Tibial nerve (tissue), 4 donors: Measurements from ENCODE around the gene SREBF2. TPM values are rescaled to one million over a fixed set of nuclear protein-coding genes. Genes with fewer than 3 reads are reported as not detected.

Experiments used
- DNase-seq, 2 donors: peaks; one replicate each; pipeline ENCODE4 v3.0.0-alpha.2; 2019; ENCODE audit warnings: low spot score in 2 of 2
- H3K27ac ChIP-seq, 4 donors: fragments of 200-600 bp; sonication (generic) in 3 of 4; one replicate each; pipeline ENCODE4 v1.5.1; 2017 to 2019; ENCODE audit warnings: mild to moderate bottlenecking in 1 of 4
- H3K27me3 ChIP-seq, 2 donors: fragments of 200-600 bp; sonication (generic) in 1 of 2; one replicate each; pipeline versions ENCODE4 v1.5.1 to v1.6.0; 2017 to 2019
- H3K36me3 ChIP-seq, 3 donors: fragments of 200-600 bp; sonication (generic); one replicate each; pipeline ENCODE4 v1.5.1; 2018 to 2019
- H3K4me1 ChIP-seq, 4 donors: fragments of 200-600 bp; sonication (generic) in 3 of 4; one replicate each; pipeline ENCODE4 v1.5.1; 2017 to 2019
- H3K4me3 ChIP-seq, 4 donors: fragments of 200-600 bp; sonication (generic) in 3 of 4; one replicate each; pipeline ENCODE4 v1.5.1; 2017 to 2019; ENCODE audit warnings: mild to moderate bottlenecking in 1 of 4, moderate library complexity in 1 of 4
- H3K9me3 ChIP-seq, 4 donors: fragments of 200-600 bp; sonication (generic) in 3 of 4; one replicate each; pipeline ENCODE4 v1.5.1; 2017 to 2019
- CTCF ChIP-seq, 5 experiments: fragments of 200-600 bp in 3 of 5; fragments of 450-650 bp in 2 of 5; sonication (generic) in 3 of 5; IDR thresholded peaks; one replicate each; pipeline ENCODE4 v1.5.1; 2016 to 2019; ENCODE audit warnings: antibody characterized with exemption in 5 of 5, mild to moderate bottlenecking in 3 of 5, moderate library complexity in 2 of 5
- EP300 ChIP-seq, 2 donors: sonication (generic); formaldehyde crosslinking; IDR thresholded peaks; one replicate each; pipeline ENCODE4 v1.6.1; 2017; ENCODE audit warnings: antibody characterized with exemption in 2 of 2, mild to moderate bottlenecking in 1 of 2
- POLR2A ChIP-seq, 2 donors: fragments of 450-650 bp; IDR thresholded peaks; one replicate each; pipeline ENCODE4 v1.6.1; 2017; ENCODE audit warnings: antibody characterized with exemption in 2 of 2, mild to moderate bottlenecking in 2 of 2, moderate library complexity in 2 of 2
- WGBS, 2 donors: methylation state at CpG; one replicate each; pipeline ENCODE4 v1.1.5; 2018; 5-methylcytosine and 5-hydroxymethylcytosine counted together
- total RNA-seq, 4 donors: library from RNA; depleted of rRNA; stranded (reverse); fragments of >200 nt; gene quantifications; one replicate each; pipeline ENCODE4 v1.1.0, GENCODE V29; 2016

Gene SREBF2
- total RNA-seq, 4 donors from 2014 or later, result 73.5 to 157 (median 129) TPM

GRCh38 chr22:41922940-41923594 is 90.2 kb downstream of the SREBF2 start:
- no peak overlapping the region for H3K4me3 ChIP-seq
- TF ChIP-seq POLR2A (IDR thresholded peaks at IDR 0.05), result no peak
- no peak overlapping the region for H3K27ac ChIP-seq
- no peaks in the 10 kb centered on the region for H3K36me3 ChIP-seq
- peaks cover 2 to 42% of the 10 kb centered on the region in 2 donors for H3K27me3 ChIP-seq
- no peaks in the 10 kb centered on the region for H3K9me3 ChIP-seq
- 91 to 93% methylated on average over 4 of the region's 4 CpGs for WGBS, 2 donors
- no peak for DNase-seq
- H3K4me1 ChIP-seq, result peaks cover 0 to 40% (median 22%) of the 10 kb centered on the region in 4 donors

DNA sequence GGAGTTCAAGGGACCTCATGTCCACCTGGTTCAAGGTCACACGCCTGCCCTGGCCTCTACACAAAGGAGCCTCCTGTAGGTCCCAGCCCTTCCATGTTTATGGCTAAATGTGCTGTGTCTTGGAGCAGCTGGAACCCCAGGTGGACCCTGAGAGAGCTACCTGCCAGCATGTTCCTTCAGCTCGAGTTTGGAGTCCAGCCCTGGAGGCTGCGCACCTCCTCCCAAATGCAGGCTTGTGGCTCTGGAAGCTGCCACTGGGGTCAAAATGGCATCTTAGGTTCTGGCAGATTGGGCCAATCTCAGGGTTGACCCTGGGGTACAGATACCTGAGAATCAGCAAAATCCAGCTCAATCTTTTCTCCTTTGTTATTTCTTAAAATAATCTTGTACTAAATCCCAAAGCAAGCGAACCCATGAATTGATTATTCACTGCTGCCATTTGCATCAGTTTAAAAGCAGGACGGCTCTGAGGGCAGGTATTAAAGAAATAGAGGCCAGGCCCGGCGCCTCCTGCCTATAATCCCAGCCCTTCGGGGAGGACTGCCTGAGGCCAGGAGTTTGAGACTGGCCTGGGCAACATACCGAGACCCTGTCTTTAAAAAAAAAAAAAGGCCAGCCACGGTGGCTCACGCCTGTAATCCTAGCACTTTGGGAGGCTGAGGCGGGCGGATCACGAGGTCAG is 90.8 kb downstream of the SREBF2 start:
- H3K4me1 ChIP-seq, result peaks cover 0 to 33% (median 19%) of the 10 kb centered on the region in 4 donors
- H3K27me3 ChIP-seq, result peaks cover 2 to 36% of the 10 kb centered on the region in 2 donors
- H3K9me3 ChIP-seq, result no peaks in the 10 kb centered on the region
- no peak overlapping the region for H3K4me3 ChIP-seq
- H3K36me3 ChIP-seq, result no peaks in the 10 kb centered on the region
- no peak for DNase-seq
- H3K27ac ChIP-seq, result no peak overlapping the region
- WGBS, 2 donors, result 94% methylated on average over 13 of the region's 14 CpGs
- TF ChIP-seq POLR2A (IDR thresholded peaks at IDR 0.05), result no peak
- no peak for TF ChIP-seq CTCF (IDR thresholded peaks at IDR 0.05)
- TF ChIP-seq EP300 (IDR thresholded peaks at IDR 0.05), result no peak

GRCh38 chr22:41925783-41926460 is 93.0 kb downstream of the SREBF2 start:
- peaks cover 0 to 16% (median 3%) of the 10 kb centered on the region in 4 donors for H3K4me1 ChIP-seq
- peak; percentile 60 to 74 (median 61) for TF ChIP-seq CTCF (IDR thresholded peaks at IDR 0.05)
- TF ChIP-seq EP300 (IDR thresholded peaks at IDR 0.05), result no peak
- TF ChIP-seq POLR2A (IDR thresholded peaks at IDR 0.05), result no peak

GRCh38 chr22:41927813-41928212 is 94.9 kb downstream of the SREBF2 start:
- H3K9me3 ChIP-seq, result no peaks in the 10 kb centered on the region
- peaks cover 0 to 16% (median 3%) of the 10 kb centered on the region in 4 donors for H3K4me1 ChIP-seq
- TF ChIP-seq CTCF (IDR thresholded peaks at IDR 0.05), result no peak
- TF ChIP-seq EP300 (IDR thresholded peaks at IDR 0.05), result no peak
- TF ChIP-seq POLR2A (IDR thresholded peaks at IDR 0.05), result no peak
- H3K27ac ChIP-seq, result no peak overlapping the region
- no peaks in the 10 kb centered on the region for H3K36me3 ChIP-seq
- WGBS, 2 donors, result 76 to 82% methylated on average over 6 of the region's 6 CpGs
- no peak for DNase-seq
- no peak overlapping the region for H3K4me3 ChIP-seq
- H3K27me3 ChIP-seq, result peaks cover 0 to 21% of the 10 kb centered on the region in 2 donors

More at GRCh38 chr22:41925783-41926460, 93.0 kb downstream of the SREBF2 start:
- Histone ChIP-seq H3K36me3 (no peaks in the 10 kb centered on the region), H3K27me3 (peaks cover 0 to 21% of the 10 kb centered on the region in 2 donors), H3K9me3 (no peaks in the 10 kb centered on the region), H3K4me3 (peak overlapping the region in 3 of 4 donors; percentile 23 to 54 (median 53)), H3K27ac (peak overlapping the region in 1 of 4 donors; percentile 88)
- 9 to 20% methylated on average over 14 to 34 of the region's 48 CpGs for WGBS, 2 donors
- peak in 1 of 2 donors; percentile 51 for DNase-seq

- TF ChIP-seq CTCF (IDR thresholded peaks at IDR 0.05) (no peak), POLR2A (IDR thresholded peaks at IDR 0.05) (no peak), EP300 (IDR thresholded peaks at IDR 0.05) (no peak)
- Histone ChIP-seq H3K27me3 (peaks cover 0 to 21% of the 10 kb centered on the region in 2 donors), H3K4me3 (no peak overlapping the region), H3K27ac (peak overlapping the region in 1 of 4 donors; percentile 7), H3K4me1 (peaks cover 0 to 16% (median 3%) of the 10 kb centered on the region in 4 donors), H3K9me3 (no peaks in the 10 kb centered on the region), H3K36me3 (no peaks in the 10 kb centered on the region)
- no peak for DNase-seq
- 60 to 75% methylated on average over 14 of the region's 14 CpGs for WGBS, 2 donors
Measured at GRCh38 chr22:41928593-41929417, 95.9 kb downstream of the SREBF2 start.
